Measurements from ENCODE around the gene PPP2R5C.

Gene PPP2R5C

GRCh38 chr14:101774814-101775213 lies 13.3 kb downstream of the PPP2R5C start:
- peaks cover 5% of the 10 kb centered on the region for H3K9me3 Mint-ChIP-seq
- H3K4me3 Mint-ChIP-seq, result no peak overlapping the region

GRCh38 chr14:101775826-101776225 lies 14.3 kb downstream of the PPP2R5C start:
- Mint-ChIP-seq H3K27ac (no peak overlapping the region), H3K9me3 (peaks cover 5% of the 10 kb centered on the region), H3K4me1 (ENCODE audit: low read depth) (peaks cover 33% of the 10 kb centered on the region), H3K27me3 (ENCODE audit: low read depth) (peaks cover 19% of the 10 kb centered on the region), H3K4me3 (no peak overlapping the region), H3K36me3 (ENCODE audit: low read depth) (peaks cover 5% of the 10 kb centered on the region)

More at GRCh38 chr14:101774814-101775213, 13.3 kb downstream of the PPP2R5C start:
- peaks cover 5% of the 10 kb centered on the region for H3K36me3 Mint-ChIP-seq (ENCODE audit: low read depth)
- H3K27me3 Mint-ChIP-seq (ENCODE audit: low read depth), result peaks cover 9% of the 10 kb centered on the region
- peak overlapping the region; percentile 23 for H3K27ac Mint-ChIP-seq
- H3K4me1 Mint-ChIP-seq (ENCODE audit: low read depth), result peaks cover 28% of the 10 kb centered on the region

DNA sequence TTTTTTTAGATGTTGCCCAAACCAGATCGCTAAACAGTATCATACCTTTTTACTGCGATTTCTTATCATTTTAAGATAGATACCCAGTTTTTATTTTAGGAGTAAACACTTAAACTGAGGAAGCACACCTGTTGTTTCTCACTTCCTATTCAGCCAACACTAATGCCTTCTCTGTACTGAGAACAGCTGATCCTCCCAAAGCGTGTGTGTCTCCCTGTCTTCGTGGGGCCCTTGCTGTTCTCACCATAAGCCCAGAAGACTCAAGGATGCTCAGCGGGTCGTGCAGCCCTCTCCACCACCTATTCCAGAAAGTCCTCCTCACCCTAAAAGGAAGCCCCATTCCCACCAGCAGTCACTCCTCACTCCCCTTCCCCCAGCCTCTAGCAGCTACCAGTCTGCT lies 14.8 kb downstream of the PPP2R5C start:
- Mint-ChIP-seq H3K4me1 (ENCODE audit: low read depth) (peaks cover 32% of the 10 kb centered on the region), H3K36me3 (ENCODE audit: low read depth) (peaks cover 5% of the 10 kb centered on the region), H3K27ac (no peak overlapping the region), H3K9me3 (peaks cover 5% of the 10 kb centered on the region), H3K27me3 (ENCODE audit: low read depth) (peaks cover 21% of the 10 kb centered on the region), H3K4me3 (no peak overlapping the region)

DNA sequence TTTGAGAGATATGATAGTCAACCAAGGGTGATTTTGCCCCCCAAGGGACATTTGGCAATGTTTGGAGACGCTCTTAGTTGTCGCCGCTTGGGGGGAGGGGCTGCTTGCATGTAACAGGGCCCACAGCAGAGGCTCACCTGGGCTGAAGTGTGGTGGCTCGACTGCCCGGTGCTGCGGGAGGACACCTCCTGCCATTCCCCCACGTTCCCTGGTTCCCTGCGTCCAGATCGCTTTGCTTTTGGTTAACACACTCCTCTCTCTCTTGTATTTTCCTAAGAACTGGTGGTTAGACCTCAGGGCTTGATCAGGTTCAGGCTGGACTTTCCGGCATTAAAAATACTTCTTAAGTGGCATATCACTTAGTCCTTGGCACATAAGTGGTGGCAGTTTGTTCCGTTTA lies 18.9 kb downstream of the PPP2R5C start:
- peaks cover 5% of the 10 kb centered on the region for H3K9me3 Mint-ChIP-seq
- H3K27ac Mint-ChIP-seq, result no peak overlapping the region
- H3K4me1 Mint-ChIP-seq (ENCODE audit: low read depth), result peaks cover 17% of the 10 kb centered on the region
- H3K27me3 Mint-ChIP-seq (ENCODE audit: low read depth), result peaks cover 21% of the 10 kb centered on the region
- peak overlapping the region; percentile 62 for H3K4me3 Mint-ChIP-seq
- peaks cover 5% of the 10 kb centered on the region for H3K36me3 Mint-ChIP-seq (ENCODE audit: low read depth)

GRCh38 chr14:101780887-101781239 lies 19.4 kb downstream of the PPP2R5C start:
- Mint-ChIP-seq H3K4me3 (peak overlapping the region; percentile 67), H3K27me3 (ENCODE audit: low read depth) (peaks cover 21% of the 10 kb centered on the region), H3K9me3 (peaks cover 5% of the 10 kb centered on the region), H3K4me1 (ENCODE audit: low read depth) (peaks cover 19% of the 10 kb centered on the region), H3K36me3 (ENCODE audit: low read depth) (peaks cover 5% of the 10 kb centered on the region), H3K27ac (no peak overlapping the region)

- Mint-ChIP-seq H3K9me3 (peaks cover 5% of the 10 kb centered on the region), H3K4me3 (peak overlapping the region; percentile 67), H3K4me1 (ENCODE audit: low read depth) (peaks cover 13% of the 10 kb centered on the region), H3K27me3 (ENCODE audit: low read depth) (peaks cover 21% of the 10 kb centered on the region), H3K36me3 (ENCODE audit: low read depth) (peaks cover 5% of the 10 kb centered on the region), H3K27ac (no peak overlapping the region)
These were observed 19.9 kb downstream of the PPP2R5C start for GRCh38 chr14:101781240-101782061.

- Mint-ChIP-seq H3K9me3 (no peaks in the 10 kb centered on the region), H3K27me3 (ENCODE audit: low read depth) (peaks cover 21% of the 10 kb centered on the region), H3K27ac (no peak overlapping the region), H3K4me1 (ENCODE audit: low read depth) (peaks cover 12% of the 10 kb centered on the region), H3K36me3 (ENCODE audit: low read depth) (peaks cover under 1% of the 10 kb centered on the region), H3K4me3 (peak overlapping the region; percentile 53)
These were observed 21.9 kb downstream of the PPP2R5C start for GRCh38 chr14:101783260-101784016.

DNA sequence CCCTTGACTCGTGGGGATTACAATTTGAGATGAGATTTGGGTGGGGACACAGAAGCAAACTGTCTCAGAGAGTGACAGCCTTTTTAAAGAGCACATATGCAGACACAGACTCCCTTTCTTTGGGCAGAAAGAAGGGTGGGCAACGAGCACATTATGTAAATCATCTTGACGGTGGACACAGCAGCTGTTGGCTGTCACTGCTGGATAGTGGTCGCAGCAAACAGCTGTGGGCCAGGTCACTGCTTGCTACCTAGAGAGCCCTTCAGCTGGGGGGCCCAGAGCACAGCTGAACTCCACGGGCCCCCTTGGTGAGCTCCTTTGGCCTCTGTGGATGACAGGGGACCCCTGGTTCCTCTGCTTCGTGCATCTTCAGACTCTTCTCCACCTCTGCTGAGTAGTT lies 23.1 kb downstream of the PPP2R5C start:
- Mint-ChIP-seq H3K4me1 (ENCODE audit: low read depth) (peaks cover 8% of the 10 kb centered on the region), H3K9me3 (no peaks in the 10 kb centered on the region), H3K27ac (no peak overlapping the region), H3K36me3 (ENCODE audit: low read depth) (no peaks in the 10 kb centered on the region), H3K27me3 (ENCODE audit: low read depth) (peaks cover 14% of the 10 kb centered on the region), H3K4me3 (no peak overlapping the region)

DNA sequence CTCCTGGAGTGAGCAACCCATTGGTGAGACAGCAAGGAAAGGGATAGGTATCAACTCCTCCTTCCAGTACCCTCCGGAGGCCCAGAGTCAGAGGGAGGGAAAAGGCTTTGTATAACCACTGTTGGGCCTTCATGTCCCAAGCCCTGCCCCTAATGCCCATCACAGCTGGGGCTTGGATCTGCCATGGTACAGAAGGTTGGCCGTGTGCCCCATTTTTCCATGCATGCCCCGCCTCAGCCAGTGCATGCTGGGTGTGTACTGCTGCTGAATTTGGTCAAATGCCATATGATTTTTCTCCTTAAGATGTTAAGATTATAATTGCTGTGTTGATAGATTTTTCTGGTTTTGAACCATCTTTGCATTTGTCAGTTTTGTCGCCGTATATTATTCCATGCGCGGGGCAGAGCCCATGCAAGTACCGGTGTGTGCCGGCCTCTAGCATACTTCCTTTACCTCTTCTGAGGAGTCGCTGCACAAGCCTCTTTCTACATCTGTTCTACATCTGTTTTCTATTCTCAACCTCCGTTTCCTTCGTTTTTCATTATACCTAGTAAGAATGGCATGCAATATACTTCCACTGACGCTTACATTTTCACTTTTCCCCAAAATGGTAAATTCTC lies 26.6 kb downstream of the PPP2R5C start:
- Mint-ChIP-seq H3K36me3 (ENCODE audit: low read depth) (peaks cover 2% of the 10 kb centered on the region), H3K4me1 (ENCODE audit: low read depth) (peaks cover 17% of the 10 kb centered on the region), H3K27me3 (ENCODE audit: low read depth) (no peaks in the 10 kb centered on the region), H3K4me3 (no peak overlapping the region), H3K27ac (no peak overlapping the region), H3K9me3 (no peaks in the 10 kb centered on the region)

- peaks cover 17% of the 10 kb centered on the region for H3K4me1 Mint-ChIP-seq (ENCODE audit: low read depth)
- no peaks in the 10 kb centered on the region for H3K27me3 Mint-ChIP-seq (ENCODE audit: low read depth)
- no peak overlapping the region for H3K27ac Mint-ChIP-seq
- peaks cover 5% of the 10 kb centered on the region for H3K36me3 Mint-ChIP-seq (ENCODE audit: low read depth)
- H3K9me3 Mint-ChIP-seq, result peaks cover 4% of the 10 kb centered on the region
- H3K4me3 Mint-ChIP-seq, result no peak overlapping the region
These were observed 27.7 kb downstream of the PPP2R5C start for GRCh38 chr14:101789222-101789621.

GRCh38 chr14:101790232-101790631 lies 28.7 kb downstream of the PPP2R5C start:
- H3K27ac Mint-ChIP-seq, result no peak overlapping the region
- peaks cover 5% of the 10 kb centered on the region for H3K9me3 Mint-ChIP-seq
- peaks cover 17% of the 10 kb centered on the region for H3K4me1 Mint-ChIP-seq (ENCODE audit: low read depth)
- no peak overlapping the region for H3K4me3 Mint-ChIP-seq
- peaks cover 5% of the 10 kb centered on the region for H3K36me3 Mint-ChIP-seq (ENCODE audit: low read depth)
- H3K27me3 Mint-ChIP-seq (ENCODE audit: low read depth), result no peaks in the 10 kb centered on the region

DNA sequence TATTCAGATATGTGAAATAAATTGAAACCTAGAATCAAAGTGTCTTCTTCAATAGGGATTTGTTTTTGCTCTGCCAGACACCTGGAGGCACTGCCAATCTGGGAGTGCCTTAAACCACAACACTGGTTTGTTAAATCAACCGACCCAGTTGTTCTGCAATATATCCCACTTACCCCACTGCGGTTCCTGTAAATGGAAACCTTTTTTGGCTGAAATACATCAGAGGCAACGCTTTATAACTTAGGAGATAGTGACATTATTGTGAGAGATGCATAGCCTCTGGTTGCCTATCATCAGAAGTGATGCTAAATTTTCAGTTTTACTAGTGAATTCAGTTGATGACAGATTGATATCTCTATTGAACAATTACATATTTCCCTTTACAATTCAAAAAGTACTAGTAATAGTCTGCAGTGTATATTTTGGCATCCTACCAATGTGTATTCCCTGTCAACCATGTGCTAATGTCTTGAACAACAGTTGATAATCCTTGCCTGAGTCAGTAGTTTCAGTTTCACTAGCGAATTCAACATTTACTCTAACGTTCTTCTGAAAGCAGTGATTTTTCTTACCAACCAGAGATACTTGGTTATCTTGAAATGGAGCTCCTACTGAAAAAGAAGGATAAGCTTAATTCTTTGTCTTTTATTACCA lies 30.5 kb downstream of the PPP2R5C start:
- peak overlapping the region; percentile 18 for H3K4me3 Mint-ChIP-seq
- H3K27ac Mint-ChIP-seq, result peak overlapping the region; percentile 52
- no peaks in the 10 kb centered on the region for H3K27me3 Mint-ChIP-seq (ENCODE audit: low read depth)
- H3K4me1 Mint-ChIP-seq (ENCODE audit: low read depth), result peaks cover 16% of the 10 kb centered on the region
- H3K9me3 Mint-ChIP-seq, result peaks cover 5% of the 10 kb centered on the region
- H3K36me3 Mint-ChIP-seq (ENCODE audit: low read depth), result peaks cover 7% of the 10 kb centered on the region

DNA sequence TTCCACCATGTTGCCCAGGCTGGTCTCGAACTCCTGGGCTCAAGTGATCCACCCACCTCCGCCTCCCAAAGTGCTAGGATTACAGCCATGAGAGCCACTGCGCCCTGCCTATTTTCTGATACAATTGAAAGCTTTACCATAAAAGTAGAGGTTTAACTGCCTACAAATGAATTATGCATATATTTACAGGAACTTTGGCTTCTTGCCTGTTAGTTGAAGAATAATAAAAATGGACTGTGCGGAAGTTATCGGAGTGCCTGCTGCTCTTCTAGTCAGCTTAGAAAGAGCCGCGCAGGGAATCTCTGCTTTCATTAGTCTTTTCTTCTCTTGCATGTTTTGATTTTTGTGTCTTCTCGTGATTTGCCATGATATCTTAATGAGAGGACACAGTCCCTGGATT lies 34.5 kb downstream of the PPP2R5C start:
- Mint-ChIP-seq H3K9me3 (peaks cover 5% of the 10 kb centered on the region), H3K4me1 (ENCODE audit: low read depth) (peaks cover 12% of the 10 kb centered on the region), H3K36me3 (ENCODE audit: low read depth) (peaks cover 8% of the 10 kb centered on the region), H3K27ac (no peak overlapping the region), H3K27me3 (ENCODE audit: low read depth) (no peaks in the 10 kb centered on the region), H3K4me3 (no peak overlapping the region)

- H3K36me3 Mint-ChIP-seq (ENCODE audit: low read depth), result peaks cover 8% of the 10 kb centered on the region
- peaks cover 12% of the 10 kb centered on the region for H3K4me1 Mint-ChIP-seq (ENCODE audit: low read depth)
- H3K27me3 Mint-ChIP-seq (ENCODE audit: low read depth), result no peaks in the 10 kb centered on the region
- H3K4me3 Mint-ChIP-seq, result no peak overlapping the region
- peaks cover 5% of the 10 kb centered on the region for H3K9me3 Mint-ChIP-seq
- no peak overlapping the region for H3K27ac Mint-ChIP-seq
These were observed 35.0 kb downstream of the PPP2R5C start for GRCh38 chr14:101796479-101796878.

All from T-helper 1 cell treated with Interleukin-12 subunit alpha and Interleukin-12 subunit beta and Interleukin-4 antibody, amounts not matched to agents 30 μg/mL and 1 μg/mL, for 36 hours (primary cell).